GM12873 (cell line): ENCODE results near the gene GABRG3.

Experiments
- TF ChIP-seq, protein P1 (sequence below): IDR thresholded peaks from 2 replicates; pipeline ENCODE4 v1.5.1; 2012; ENCODE audit warnings: low read depth, mild to moderate bottlenecking, moderate library complexity, low read length, control low read depth; ENCODE audit not compliant: insufficient read depth; ENCODE audit errors: missing control alignments

The GABRG3 gene

GRCh38 chr15:27330326-27330725 lies 359.3 kb downstream of the GABRG3 start:
- TF ChIP-seq, protein P1, sequence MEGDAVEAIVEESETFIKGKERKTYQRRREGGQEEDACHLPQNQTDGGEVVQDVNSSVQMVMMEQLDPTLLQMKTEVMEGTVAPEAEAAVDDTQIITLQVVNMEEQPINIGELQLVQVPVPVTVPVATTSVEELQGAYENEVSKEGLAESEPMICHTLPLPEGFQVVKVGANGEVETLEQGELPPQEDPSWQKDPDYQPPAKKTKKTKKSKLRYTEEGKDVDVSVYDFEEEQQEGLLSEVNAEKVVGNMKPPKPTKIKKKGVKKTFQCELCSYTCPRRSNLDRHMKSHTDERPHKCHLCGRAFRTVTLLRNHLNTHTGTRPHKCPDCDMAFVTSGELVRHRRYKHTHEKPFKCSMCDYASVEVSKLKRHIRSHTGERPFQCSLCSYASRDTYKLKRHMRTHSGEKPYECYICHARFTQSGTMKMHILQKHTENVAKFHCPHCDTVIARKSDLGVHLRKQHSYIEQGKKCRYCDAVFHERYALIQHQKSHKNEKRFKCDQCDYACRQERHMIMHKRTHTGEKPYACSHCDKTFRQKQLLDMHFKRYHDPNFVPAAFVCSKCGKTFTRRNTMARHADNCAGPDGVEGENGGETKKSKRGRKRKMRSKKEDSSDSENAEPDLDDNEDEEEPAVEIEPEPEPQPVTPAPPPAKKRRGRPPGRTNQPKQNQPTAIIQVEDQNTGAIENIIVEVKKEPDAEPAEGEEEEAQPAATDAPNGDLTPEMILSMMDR, result no peak

DNA sequence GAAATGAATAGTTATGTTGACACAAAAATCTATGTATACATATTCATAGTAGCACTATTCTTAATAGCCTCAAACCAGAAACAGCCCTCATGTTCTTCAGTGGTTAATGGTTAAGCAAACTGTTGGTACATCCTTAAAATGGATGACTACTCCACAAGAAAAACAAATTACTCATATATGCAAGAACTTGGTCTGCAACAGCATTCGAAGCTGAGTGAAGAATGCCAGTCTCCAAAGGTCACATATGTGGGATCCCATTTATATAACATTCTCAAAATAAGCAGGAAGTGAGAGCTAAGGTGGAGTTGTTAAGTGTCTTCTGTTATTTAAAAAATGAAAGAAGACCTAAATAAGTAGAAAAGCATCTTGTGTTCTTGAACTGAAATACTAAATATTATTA lies 365.7 kb downstream of the GABRG3 start:
- TF ChIP-seq, protein P1, result no peak

- TF ChIP-seq, protein P1, result no peak
Measured at GRCh38 chr15:27339138-27339537, 368.2 kb downstream of the GABRG3 start.

DNA sequence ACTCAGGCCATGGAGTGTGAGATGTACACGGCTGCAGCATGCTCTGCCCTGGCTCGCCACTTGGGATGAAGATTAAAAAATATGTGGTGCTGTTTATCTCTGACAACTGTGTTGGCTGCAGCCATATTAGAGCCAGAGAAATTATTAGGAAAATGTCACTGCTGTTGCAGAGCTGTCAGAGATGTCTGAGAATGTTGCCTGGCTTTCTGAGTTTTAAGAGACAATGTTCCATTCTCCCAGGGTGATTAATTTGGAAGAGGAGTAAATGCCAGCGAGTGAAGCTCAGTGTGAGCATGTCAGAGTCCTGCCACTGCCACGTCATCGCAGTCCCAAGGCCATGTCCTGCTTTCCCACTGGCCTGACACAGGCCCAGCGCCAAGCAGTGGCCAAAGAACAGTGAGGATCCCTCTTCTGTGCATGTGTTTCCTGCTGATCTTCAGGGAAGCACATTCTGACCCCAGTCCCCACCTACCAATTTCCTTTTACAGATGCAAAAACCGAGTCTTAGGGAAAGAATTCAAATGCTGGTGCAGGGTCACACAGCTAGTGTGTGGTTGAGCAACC lies 370.9 kb downstream of the GABRG3 start:
- TF ChIP-seq, protein P1, result no peak

DNA sequence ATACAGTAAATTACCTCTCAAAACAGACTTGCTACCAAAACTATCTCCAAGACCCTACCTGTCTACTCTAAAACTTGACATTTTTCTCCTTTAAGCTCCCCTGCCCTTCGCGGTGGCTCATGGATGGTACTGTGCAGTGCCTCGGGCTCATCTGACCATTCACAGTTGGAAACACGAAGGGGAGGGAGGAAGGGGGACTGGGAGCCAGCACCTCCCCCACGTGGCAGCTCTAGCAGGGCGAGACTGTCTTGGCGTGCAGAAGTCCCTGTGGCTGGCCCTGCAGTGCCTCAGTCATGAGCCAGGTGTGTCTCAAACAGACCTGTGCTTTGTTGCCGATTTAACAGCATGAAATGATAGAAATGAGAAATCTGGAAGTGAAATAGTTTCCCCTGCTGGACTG lies 372.0 kb downstream of the GABRG3 start:
- TF ChIP-seq, protein P1, result no peak

DNA sequence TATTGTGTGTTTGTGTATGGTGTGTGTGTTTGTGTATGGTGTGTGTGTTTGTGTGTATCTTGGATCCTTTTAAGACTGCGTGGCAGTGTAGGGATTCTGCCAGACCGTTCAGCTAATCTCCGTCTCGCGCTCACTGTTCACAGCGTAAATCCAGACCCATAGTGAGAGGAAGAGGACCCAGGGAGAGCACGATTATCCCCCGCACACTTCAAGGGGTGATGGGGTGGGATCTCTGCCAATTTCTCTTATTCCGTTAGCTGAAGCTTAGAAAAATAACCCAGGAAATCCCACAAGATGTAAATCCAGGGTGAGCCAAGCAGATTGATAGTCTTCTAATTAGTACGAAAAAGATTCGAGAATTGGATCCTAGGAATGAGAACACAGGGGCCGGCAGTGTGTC lies 381.2 kb downstream of the GABRG3 start:
- TF ChIP-seq, protein P1, result no peak

GRCh38 chr15:27353856-27354255 lies 382.9 kb downstream of the GABRG3 start:
- TF ChIP-seq, protein P1, result no peak
